C4-2B (cell line): Measurements from ENCODE around the gene LRTM2.

Source experiments
- H3K27ac ChIP-seq: fragments of 450-650 bp; 2 replicates; pipeline ENCODE4 v1.5.1; 2017
- ZFX ChIP-seq: fragments of 450-650 bp; IDR thresholded peaks from 2 replicates; pipeline ENCODE4 v1.6.1; 2017
- TF ChIP-seq, protein P1 (sequence below): fragments of 450-650 bp; conservative IDR thresholded peaks from 2 replicates; pipeline ENCODE4 v1.5.1; 2017; ENCODE audit warnings: mild to moderate bottlenecking

The LRTM2 gene

DNA sequence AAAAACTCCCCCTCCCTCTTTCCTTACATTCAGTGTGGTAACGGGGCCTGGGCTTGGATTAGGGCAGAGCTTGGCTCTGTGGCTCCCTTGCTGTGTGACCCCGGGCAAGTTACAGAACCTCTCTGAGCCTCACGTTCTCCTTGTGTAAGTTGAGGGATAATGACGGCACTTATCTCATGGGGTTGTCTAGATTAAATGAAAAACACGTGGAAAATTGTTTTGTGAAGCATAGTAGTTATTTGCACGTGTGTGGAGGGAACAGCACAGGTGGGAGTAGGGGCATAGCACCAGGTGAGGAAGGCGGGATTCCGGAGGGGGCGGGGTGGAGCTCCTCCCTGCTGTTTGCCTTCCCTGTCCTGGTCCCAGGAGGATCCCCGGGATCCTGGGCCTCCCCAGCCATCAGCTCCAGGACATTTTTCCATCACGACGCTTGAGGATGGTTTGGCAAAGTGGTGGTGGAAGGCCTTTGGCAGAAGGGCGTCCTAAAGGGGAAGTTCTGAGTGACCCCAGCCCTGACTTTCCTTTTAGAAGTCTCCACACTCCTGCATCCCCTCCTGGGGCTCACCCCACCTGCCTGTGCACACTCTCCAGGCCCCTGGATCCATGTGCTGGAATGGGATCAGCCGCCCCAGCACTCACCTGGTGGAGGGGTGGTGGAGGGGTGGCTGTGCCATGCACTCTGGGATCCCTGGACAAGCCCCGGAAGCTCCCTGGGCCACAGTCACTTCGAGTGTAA, 22.7 kb downstream of the LRTM2 start:
- TF ChIP-seq, protein P1, sequence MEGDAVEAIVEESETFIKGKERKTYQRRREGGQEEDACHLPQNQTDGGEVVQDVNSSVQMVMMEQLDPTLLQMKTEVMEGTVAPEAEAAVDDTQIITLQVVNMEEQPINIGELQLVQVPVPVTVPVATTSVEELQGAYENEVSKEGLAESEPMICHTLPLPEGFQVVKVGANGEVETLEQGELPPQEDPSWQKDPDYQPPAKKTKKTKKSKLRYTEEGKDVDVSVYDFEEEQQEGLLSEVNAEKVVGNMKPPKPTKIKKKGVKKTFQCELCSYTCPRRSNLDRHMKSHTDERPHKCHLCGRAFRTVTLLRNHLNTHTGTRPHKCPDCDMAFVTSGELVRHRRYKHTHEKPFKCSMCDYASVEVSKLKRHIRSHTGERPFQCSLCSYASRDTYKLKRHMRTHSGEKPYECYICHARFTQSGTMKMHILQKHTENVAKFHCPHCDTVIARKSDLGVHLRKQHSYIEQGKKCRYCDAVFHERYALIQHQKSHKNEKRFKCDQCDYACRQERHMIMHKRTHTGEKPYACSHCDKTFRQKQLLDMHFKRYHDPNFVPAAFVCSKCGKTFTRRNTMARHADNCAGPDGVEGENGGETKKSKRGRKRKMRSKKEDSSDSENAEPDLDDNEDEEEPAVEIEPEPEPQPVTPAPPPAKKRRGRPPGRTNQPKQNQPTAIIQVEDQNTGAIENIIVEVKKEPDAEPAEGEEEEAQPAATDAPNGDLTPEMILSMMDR = no peak
- no peak for TF ChIP-seq ZFX
- no peak overlapping the region for H3K27ac ChIP-seq

DNA sequence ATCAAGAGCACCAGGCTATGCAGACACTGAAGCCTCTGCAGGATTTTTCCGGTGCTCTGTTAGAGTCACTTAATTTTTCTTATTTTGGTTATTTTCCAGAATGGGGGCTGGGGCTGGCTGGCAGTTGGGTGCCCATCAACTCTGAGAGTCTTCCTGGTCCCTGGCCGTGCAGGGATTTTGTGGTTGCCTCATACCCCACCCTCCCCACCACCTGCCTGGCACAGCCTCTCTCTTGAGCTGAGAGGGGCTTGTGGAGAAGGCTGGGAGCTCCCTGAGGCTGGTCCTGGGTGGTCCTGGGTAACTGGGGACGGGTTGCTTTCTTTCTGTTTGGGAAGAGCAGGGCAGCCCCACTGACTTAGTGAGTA, 23.3 kb downstream of the LRTM2 start:
- no peak overlapping the region for H3K27ac ChIP-seq
- TF ChIP-seq, protein P1 = no peak
- TF ChIP-seq ZFX = no peak

DNA sequence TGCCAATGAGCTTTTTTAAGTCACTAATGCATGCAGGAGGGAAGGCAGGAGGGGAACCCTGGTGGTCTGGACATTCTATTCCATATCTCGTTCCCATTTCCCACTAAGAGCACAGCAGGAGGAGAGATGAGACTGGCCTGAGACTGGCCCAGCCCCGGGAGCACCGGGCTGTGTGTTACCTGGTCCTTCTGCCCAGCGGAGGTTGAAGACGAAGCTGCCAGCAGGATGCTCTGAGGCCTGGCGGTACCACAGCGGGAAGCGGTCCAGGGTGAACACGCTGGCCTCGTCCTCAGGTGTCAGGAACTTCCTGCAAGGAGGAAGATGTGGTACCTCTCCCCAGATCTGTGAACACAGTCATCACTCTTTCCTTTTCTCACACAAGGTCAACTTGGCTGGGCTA, 23.9 kb downstream of the LRTM2 start:
- TF ChIP-seq, protein P1 = no peak
- TF ChIP-seq ZFX = no peak

DNA sequence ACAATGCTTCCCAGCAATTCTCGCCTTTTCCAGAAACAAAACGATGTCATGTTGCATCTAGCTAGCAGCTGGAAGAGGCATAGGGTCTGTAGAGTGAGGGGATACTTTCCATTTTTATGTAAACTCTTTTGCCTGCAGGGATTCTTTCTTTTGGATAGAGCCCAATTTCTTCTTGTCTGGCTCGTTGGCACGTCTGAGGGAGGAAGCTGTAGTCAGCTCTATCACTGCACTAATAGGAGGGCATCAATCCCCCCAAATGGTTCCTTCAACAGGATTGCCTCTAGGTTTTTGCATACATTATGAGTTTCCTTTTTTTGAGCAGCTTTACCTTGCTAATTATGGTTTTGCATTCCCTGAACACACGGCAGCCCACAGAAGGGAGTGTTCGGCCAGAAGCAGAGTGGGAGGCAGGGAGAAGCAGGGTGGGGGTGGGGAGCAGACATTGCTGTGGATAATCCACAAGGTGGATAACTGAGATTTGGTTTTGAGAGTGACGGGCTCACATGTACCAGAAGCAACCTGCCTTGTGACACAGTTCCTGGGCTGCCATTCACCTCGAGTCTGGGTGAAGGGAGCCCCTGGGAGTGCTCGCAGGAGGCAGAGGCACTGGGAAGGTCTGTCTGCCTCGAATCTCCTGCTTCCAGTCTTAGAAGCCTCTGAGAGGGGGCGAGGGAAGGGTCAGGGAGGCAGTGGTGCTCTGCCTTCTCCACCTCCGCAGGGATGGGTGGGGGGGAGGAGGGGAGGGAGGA, 24.5 kb downstream of the LRTM2 start:
- TF ChIP-seq, protein P1 = no peak
- H3K27ac ChIP-seq = no peak overlapping the region

More for the DNA sequence above, 23.9 kb downstream of the LRTM2 start:
- no peak overlapping the region for H3K27ac ChIP-seq

DNA sequence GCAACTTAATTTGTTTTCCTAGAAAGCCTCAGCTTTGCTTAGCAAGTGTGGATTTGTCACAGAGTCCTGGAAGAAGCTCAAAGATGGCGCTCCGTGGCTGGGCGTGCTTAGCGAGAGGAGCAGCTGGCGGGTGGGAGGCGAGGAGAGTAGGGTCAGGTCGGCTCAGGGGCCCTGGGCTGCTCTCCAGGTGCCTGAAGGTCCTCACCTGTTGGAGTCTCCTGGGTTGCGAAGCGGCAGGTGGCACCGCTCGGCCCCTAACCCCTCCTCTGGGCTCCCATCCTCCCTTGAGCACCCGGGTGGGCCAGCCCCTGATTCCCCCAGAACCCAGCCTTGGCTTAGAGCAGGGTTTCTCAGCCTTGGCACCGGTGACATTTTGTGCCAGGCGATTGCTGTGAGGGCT, 25.1 kb downstream of the LRTM2 start:
- H3K27ac ChIP-seq = no peak overlapping the region
- no peak for TF ChIP-seq ZFX
- TF ChIP-seq, protein P1 = no peak

DNA sequence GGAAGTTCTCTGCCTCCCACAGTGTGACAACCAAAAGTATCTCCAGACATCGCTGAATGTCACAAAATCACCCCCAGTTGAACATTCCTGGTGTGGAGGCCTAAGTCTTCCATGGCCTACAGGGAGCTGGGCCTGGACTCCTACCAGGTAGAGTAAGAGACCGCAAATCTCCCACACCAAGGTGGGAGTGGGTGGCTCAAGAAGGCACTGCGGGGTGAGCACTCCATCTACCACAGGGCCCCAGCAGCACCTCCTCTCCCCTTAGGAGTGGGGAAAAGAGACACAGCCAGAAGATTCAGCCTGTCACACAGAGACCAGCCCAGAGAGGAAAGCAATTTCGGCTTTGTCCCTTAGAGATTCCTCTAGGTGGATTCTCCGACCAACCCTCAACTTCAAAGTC, 25.5 kb downstream of the LRTM2 start:
- no peak overlapping the region for H3K27ac ChIP-seq
- TF ChIP-seq, protein P1 = no peak
- no peak for TF ChIP-seq ZFX
